NB4 (cell line): ENCODE measurements around the gene CD96.

Source experiments
- MYC ChIP-seq: IDR thresholded peaks from 2 replicates; pipeline ENCODE4 v1.6.1; 2011; ENCODE audit warnings: low read depth, low read length
- POLR2A ChIP-seq: IDR thresholded peaks from 2 replicates; pipeline ENCODE4 v1.6.1; 2011; ENCODE audit warnings: mild to moderate bottlenecking; ENCODE audit not compliant: insufficient read length; ENCODE audit errors: extremely low read depth
- TF ChIP-seq, protein P1 (sequence below): IDR thresholded peaks from one replicate; pipeline ENCODE4 v1.5.1; 2012; ENCODE audit warnings: low read depth, low read length
- TF ChIP-seq, protein P2 (sequence below): IDR thresholded peaks from 2 replicates; pipeline ENCODE4 v1.6.1; 2011; ENCODE audit warnings: low read depth, low read length

DNA sequence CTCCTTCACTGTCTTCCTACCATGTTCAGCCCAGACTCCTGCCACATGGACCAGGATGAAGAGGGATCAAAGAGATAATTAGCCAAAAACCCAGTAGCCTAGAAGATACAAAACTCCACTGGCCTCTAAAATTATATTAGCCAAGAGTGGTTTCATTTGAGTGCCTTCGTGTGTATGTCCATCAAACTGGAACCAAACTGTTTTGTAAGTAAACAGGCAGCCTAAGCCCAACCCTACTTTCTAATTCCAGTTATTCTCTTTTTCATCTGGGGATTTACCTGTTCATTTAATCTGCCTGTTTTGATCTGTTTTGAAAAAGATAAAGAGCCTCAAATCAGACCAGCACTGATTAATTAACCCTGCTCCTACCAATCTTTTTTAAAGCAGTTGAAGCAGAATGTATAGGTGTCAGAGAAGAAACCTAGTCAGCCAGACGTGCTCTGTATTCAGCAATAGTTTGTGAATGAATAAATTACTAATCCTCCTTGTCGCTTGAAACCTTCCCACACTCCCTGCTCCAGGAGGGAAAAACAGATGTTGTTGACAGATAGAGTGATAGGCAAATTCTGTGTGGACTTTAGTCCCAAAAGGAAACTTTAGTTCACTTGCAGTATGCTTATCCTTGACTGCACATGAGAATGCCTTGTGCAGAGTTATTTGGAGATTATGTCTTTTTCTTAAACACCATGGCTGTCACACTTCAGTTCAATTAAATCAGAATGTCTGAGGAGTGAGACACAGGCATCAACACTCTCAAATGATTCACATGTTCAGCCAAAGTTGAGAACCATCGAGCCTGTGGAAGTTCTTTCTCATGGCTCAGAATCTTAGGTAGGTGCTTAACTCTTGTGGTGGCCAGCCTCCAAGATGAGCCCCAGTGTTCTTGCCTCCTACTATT, 108.6 kb downstream of the CD96 start:
- TF ChIP-seq, protein P1, sequence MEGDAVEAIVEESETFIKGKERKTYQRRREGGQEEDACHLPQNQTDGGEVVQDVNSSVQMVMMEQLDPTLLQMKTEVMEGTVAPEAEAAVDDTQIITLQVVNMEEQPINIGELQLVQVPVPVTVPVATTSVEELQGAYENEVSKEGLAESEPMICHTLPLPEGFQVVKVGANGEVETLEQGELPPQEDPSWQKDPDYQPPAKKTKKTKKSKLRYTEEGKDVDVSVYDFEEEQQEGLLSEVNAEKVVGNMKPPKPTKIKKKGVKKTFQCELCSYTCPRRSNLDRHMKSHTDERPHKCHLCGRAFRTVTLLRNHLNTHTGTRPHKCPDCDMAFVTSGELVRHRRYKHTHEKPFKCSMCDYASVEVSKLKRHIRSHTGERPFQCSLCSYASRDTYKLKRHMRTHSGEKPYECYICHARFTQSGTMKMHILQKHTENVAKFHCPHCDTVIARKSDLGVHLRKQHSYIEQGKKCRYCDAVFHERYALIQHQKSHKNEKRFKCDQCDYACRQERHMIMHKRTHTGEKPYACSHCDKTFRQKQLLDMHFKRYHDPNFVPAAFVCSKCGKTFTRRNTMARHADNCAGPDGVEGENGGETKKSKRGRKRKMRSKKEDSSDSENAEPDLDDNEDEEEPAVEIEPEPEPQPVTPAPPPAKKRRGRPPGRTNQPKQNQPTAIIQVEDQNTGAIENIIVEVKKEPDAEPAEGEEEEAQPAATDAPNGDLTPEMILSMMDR: no peak
- TF ChIP-seq POLR2A: no peak
- TF ChIP-seq, protein P2, sequence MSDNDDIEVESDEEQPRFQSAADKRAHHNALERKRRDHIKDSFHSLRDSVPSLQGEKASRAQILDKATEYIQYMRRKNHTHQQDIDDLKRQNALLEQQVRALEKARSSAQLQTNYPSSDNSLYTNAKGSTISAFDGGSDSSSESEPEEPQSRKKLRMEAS: no peak
- TF ChIP-seq MYC: no peak
